ENCODE data around the gene APOL1. TPM values are rescaled to one million over a fixed set of nuclear protein-coding genes. Genes with fewer than 3 reads are reported as not detected.
"Not testable (repeated sequence)": the region's sequence is repeated elsewhere in the genome, so short reads cannot be mapped to it uniquely, and the experiment has no call there.

Gene APOL1
- 0.49 and 2.4 TPM in 2 replicates for total RNA-seq (2014; rRNA removed; shearing (Covaris generic); ENCODE audit: low replicate concordance)

DNA sequence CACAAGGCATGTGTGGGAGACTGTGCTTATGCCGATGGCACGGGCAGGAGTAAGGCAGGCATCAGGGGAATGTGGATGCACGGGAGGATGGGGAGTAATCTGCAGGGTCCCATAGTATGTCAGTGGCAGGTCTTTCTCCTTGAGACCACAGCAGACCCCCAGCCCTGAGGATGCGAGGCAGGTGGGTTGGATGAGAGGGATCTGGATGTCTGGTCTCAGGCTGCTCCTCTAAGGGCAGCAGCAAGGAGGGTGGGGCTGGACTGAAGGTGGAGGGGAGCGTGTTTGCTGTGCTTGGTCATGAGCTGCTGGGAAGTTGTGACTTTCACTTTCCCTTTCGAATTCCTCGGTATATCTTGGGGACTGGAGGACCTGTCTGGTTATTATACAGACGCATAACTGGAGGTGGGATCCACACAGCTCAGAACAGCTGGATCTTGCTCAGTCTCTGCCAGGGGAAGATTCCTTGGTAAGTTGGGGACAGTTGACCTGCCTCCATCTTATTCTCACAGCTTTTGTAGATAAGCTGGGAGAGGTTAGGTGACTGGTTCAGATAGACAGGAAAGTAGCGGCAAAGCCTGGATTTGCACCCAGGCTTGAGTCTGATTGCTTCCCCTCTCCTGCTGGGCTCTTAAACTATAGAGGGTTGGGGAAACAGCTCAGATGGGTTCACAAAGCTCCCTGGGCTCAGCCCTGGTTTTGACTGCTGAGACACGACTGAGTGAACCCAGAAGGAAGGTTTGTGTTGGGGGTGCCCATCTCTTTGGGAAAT is at the start of gene APOL1:
Gene APOL1 (plus strand): TSS at position 380 of the 769 bp plus-strand sequence. CDS start 1,823 bp downstream, outside the sequence.
- Histone ChIP-seq H3K9me3 (no peaks in the 10 kb centered on the region), H3K27me3 (no peaks in the 10 kb centered on the region), H3K36me3 (no peaks in the 10 kb centered on the region), H3K4me3 (no peak within 1 kb of the TSS)
- no peak for DNase-seq

- H3K36me3 ChIP-seq, DNase-seq, H3K27me3 ChIP-seq, H3K4me3 ChIP-seq, H3K9me3 ChIP-seq: not testable (repeated sequence)
Measured at GRCh38 chr22:36203441-36203840, 49.5 kb upstream of the APOL1 start.

DNA sequence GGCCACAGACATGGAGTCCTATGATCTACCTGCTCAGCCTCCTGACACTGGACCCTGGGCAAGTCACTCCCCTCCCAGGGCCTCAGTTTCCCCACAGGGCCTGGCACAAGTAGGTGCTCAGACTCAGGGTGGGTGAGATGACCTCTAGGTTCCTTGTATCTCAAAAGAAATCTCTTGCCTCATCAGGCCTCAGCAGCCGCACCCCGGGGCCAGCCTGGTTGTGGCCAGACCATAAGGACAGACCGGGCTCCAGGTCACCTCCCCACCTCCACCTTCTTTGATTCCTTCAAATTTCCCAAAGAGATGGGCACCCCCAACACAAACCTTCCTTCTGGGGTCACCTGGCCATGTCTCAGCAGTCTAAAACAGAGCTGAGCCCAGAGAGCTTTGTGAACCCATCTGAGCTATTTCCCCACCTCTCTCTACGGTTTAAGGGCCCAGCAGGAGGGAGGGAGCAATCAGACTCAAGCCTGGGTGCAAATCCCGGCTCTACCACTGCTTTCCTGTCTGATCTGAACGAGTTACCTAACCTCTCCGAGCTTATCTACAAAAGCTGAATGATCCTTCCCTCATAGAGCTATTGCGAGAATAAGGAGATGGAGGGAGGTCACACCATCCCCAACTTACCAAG is 48.8 kb upstream of the APOL1 start:
- no peak for DNase-seq
- H3K27me3 ChIP-seq = no peaks in the 10 kb centered on the region
- no peaks in the 10 kb centered on the region for H3K9me3 ChIP-seq
- no peak overlapping the region for H3K4me3 ChIP-seq
- H3K36me3 ChIP-seq = no peaks in the 10 kb centered on the region

DNA sequence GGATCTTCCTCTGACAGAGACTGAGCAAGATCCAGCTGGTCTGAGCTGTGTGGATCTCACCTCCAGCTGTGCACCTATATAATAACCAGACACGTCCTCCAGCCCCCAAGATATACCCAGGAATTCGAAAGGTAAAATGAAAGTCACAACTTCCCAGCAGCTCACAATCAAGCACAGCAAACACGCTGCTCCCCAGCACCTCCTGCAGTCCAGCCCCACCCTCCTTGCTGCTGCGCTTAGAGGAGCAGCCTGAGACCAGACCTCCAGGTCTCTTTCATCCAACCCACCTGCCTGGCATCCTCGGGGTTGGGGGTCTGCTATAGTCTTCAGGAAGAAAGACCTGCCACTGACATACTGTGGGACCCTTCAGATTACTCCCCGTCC is 48.3 kb upstream of the APOL1 start:
- Histone ChIP-seq H3K4me3 (no peak overlapping the region), H3K36me3 (no peaks in the 10 kb centered on the region), H3K9me3 (no peaks in the 10 kb centered on the region), H3K27me3 (no peaks in the 10 kb centered on the region)
- DNase-seq = no peak

- not testable (repeated sequence) for H3K36me3 ChIP-seq, H3K4me3 ChIP-seq, DNase-seq, H3K9me3 ChIP-seq, H3K27me3 ChIP-seq
Measured at GRCh38 chr22:36205573-36205972, 47.4 kb upstream of the APOL1 start.

DNA sequence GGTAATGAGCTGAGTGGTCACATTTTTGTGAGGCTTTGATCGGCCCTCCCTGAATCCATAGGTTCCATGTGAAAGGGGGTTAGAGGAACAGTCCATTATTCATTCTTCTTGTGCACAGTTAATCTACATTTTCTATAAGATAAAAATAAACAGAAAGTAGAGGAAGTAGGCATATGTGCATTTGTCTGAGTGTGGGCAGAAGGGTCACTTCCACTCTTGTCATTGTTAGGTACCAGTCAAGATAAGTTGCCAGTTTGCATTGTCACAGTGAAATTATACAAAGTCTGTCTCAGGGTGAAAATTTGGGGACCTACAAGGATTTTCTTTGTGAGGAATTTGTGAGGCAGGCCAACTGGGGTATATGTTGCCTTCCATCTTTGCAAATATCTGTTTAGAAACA is 46.7 kb upstream of the APOL1 start:
- no peaks in the 10 kb centered on the region for H3K27me3 ChIP-seq
- no peak overlapping the region for H3K4me3 ChIP-seq
- H3K36me3 ChIP-seq = no peaks in the 10 kb centered on the region
- DNase-seq = no peak
- no peaks in the 10 kb centered on the region for H3K9me3 ChIP-seq

DNA sequence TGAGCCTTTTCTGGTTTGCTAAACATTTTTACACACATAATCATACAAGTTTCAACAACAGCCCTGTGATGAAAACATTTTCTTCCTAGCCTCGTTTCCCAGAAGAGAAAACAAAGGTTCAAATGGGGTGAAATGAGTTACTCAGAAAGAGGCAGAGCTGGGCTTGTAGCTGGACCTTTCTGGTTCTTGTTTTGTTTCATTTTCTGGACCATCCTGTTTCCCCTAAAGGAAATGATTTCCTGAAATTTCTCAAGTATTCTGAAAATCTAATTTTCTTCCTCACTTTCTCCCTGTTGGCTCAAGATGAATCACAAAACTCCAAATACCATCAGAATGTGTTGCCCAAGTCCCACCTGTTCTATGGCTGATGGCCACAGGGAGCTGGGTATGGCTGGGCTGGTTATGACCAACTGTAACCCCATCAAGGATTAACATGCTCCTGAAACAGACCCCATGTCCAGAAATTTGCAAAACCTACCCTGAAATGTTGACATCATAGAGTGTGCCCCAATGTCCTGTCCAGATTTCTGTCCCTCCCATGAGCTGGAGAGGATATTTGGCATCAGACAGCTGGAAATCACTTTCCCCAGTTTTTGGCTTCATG is 44.7 kb upstream of the APOL1 start:
- Histone ChIP-seq H3K4me3 (no peak overlapping the region), H3K36me3 (no peaks in the 10 kb centered on the region), H3K9me3 (no peaks in the 10 kb centered on the region)

DNA sequence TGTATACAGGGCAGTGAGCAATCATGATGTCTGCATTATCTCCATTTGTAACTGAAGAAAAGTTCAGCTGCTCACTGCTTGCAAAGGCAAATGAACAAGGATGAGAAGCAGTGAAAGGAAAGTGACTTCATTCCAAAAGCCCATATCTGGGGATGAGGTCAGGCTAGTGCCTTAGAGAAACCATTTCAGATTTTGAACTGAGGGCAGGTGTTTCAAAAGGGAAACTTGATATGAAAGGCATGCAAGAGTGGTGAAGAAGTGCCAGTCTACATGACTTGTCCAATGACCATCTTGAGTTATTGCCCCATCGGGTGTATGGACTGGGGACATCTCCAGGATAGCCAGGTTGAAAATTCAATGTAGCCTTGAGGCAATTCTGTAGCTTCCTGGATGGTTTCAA is 44.0 kb upstream of the APOL1 start:
- no peak for DNase-seq
- H3K36me3 ChIP-seq = no peaks in the 10 kb centered on the region
- H3K9me3 ChIP-seq = no peaks in the 10 kb centered on the region
- H3K4me3 ChIP-seq = no peak overlapping the region
- no peaks in the 10 kb centered on the region for H3K27me3 ChIP-seq

More for the DNA sequence above, 44.7 kb upstream of the APOL1 start:
- no peaks in the 10 kb centered on the region for H3K27me3 ChIP-seq
- no peak for DNase-seq

GRCh38 chr22:36209488-36209908 is 43.4 kb upstream of the APOL1 start:
- not testable (repeated sequence) for H3K4me3 ChIP-seq, H3K27me3 ChIP-seq

GRCh38 chr22:36210224-36210623 is 42.7 kb upstream of the APOL1 start:
- H3K27me3 ChIP-seq = no peaks in the 10 kb centered on the region
- DNase-seq = no peak
- no peak overlapping the region for H3K4me3 ChIP-seq
- H3K9me3 ChIP-seq = no peaks in the 10 kb centered on the region
- no peaks in the 10 kb centered on the region for H3K36me3 ChIP-seq

More at GRCh38 chr22:36209488-36209908, 43.4 kb upstream of the APOL1 start:
- not testable (repeated sequence) for H3K36me3 ChIP-seq, DNase-seq, H3K9me3 ChIP-seq

GRCh38 chr22:36211237-36211861 is 41.6 kb upstream of the APOL1 start:
- no peaks in the 10 kb centered on the region for H3K36me3 ChIP-seq
- no peaks in the 10 kb centered on the region for H3K27me3 ChIP-seq
- peak; percentile 39 for DNase-seq
- no peak overlapping the region for H3K4me3 ChIP-seq
- no peaks in the 10 kb centered on the region for H3K9me3 ChIP-seq

- Histone ChIP-seq H3K36me3 (no peaks in the 10 kb centered on the region), H3K9me3 (no peaks in the 10 kb centered on the region), H3K27me3 (no peaks in the 10 kb centered on the region), H3K4me3 (no peak overlapping the region)
- DNase-seq = no peak
Measured at GRCh38 chr22:36212901-36213300, 40.0 kb upstream of the APOL1 start.

- Histone ChIP-seq H3K27me3 (no peaks in the 10 kb centered on the region), H3K4me3 (no peak overlapping the region), H3K9me3 (no peaks in the 10 kb centered on the region), H3K36me3 (no peaks in the 10 kb centered on the region)
- DNase-seq = no peak
Measured at GRCh38 chr22:36213586-36213985, 39.3 kb upstream of the APOL1 start.

DNA sequence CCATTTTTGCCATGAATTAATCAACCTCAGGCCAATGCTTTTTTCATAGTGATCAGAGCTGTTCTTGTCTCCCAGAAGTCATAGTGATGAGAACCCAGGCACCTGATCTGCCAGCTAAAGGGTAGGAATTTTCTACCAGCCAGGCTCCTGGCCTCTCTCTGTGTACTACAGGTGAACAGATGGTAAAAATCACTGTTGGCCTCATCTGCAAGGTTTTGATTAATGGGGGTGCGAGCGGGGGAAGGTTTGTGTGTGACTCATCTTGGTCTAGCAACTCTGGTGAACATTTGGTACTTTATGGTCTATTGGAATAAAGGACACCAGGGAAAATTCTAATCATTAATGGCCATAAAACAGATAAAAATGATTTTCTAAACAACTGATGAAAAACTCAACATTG is 37.0 kb upstream of the APOL1 start:
- Histone ChIP-seq H3K27me3 (no peaks in the 10 kb centered on the region), H3K36me3 (no peaks in the 10 kb centered on the region)

DNA sequence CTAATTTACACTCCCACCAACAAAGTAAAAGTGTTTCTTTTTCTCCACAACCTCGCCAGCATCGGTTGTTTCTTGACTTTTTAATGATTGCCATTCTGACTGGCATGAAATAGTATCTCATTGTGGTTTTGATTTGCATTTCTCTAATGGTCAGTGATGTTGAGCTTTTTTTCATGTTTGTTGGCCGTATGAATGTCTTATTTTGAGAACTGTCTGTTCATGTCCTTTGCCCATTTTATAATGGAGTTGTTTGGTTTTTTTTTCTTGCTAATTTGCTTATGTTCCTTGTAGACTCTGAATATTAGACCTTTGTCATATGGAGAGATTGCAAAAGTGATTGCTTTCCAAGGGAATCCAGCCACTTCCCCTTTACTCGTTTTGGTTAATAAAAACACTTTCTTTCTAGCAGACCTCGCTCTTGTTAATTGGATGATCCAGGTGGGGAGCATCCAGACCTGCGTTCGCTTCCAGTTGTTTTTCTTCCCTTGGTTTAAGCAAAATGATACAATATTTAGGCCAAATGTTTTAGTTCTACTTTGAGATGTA is 34.2 kb upstream of the APOL1 start:
- H3K27me3 ChIP-seq = no peaks in the 10 kb centered on the region
- H3K9me3 ChIP-seq = no peaks in the 10 kb centered on the region
- DNase-seq = no peak
- H3K36me3 ChIP-seq = no peaks in the 10 kb centered on the region
- H3K4me3 ChIP-seq = no peak overlapping the region

More for the DNA sequence above, 37.0 kb upstream of the APOL1 start:
- H3K9me3 ChIP-seq = no peaks in the 10 kb centered on the region
- H3K4me3 ChIP-seq = no peak overlapping the region
- DNase-seq = no peak

DNA sequence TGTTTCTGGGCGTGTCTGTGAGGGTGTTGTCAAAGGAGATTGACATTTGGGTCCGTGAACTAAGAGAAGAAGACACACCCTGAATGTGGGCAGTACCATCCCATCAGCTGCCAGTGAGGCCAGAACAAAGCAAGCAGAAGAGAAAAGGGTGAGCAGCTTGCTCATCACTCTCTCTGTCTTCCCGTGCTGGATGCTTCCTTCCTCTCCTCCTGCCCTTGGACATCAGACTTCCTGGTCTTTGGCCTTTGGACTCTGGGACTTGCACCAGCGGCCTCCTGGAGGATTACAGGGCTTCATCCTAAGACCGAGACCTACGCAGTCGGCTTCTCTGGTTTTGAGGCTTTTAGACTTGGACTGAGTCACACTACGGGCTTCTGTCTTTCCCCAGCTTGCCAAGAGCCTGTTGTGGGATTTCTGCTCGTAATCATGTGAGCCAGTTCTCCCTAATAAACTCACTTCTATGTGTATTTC is 32.4 kb upstream of the APOL1 start:
- peak; percentile 62 for DNase-seq
- H3K4me3 ChIP-seq = peak overlapping the region; percentile 16

More for the DNA sequence above, 32.4 kb upstream of the APOL1 start:
- H3K9me3 ChIP-seq = no peaks in the 10 kb centered on the region
- no peaks in the 10 kb centered on the region for H3K27me3 ChIP-seq
- no peaks in the 10 kb centered on the region for H3K36me3 ChIP-seq
